ENCODE results near the gene HAAO. TPM values are rescaled to one million over a fixed set of nuclear protein-coding genes. Genes with fewer than 3 reads are reported as not detected.

HAAO gene
- total and polyA plus RNA-seq, 11 donors: 1.3 to 10.6 (median 2.2) TPM

- H3K4me1 ChIP-seq: peaks cover 0 to 26% (median 0%) of the 10 kb centered on the region in 12 donors
- H3K27me3 ChIP-seq: no peaks in the 10 kb centered on the region
- H3K4me3 ChIP-seq: no peak overlapping the region
- DNase-seq: no peak
- intact Hi-C loops (cut with DNase I): no loop called here
- no peaks in the 10 kb centered on the region for H3K36me3 ChIP-seq
- no peaks in the 10 kb centered on the region for H3K9me3 ChIP-seq
- TF ChIP-seq CTCF (IDR thresholded peaks at IDR 0.05) (no peak), POLR2A (IDR thresholded peaks at IDR 0.05) (no peak)
- ATAC-seq: no peak
- H3K27ac ChIP-seq: no peak overlapping the region
- WGBS, 4 donors: 63 to 91% (median 76%) methylated on average over 4 of the region's 4 CpGs
Observed at GRCh38 chr2:42799881-42800280, 7.5 kb upstream of the HAAO start.

- H3K27me3 ChIP-seq: no peaks in the 10 kb centered on the region
- DNase-seq (no peak), ATAC-seq (no peak)
- H3K4me1 ChIP-seq: peaks cover 0 to 40% (median 8%) of the 10 kb centered on the region in 12 donors
- 75 to 85% (median 78%) methylated on average over 6 of the region's 6 CpGs for WGBS, 4 donors
- no peaks in the 10 kb centered on the region for H3K9me3 ChIP-seq
- TF ChIP-seq CTCF (IDR thresholded peaks at IDR 0.05) (no peak), POLR2A (IDR thresholded peaks at IDR 0.05) (no peak)
- no peak overlapping the region for H3K4me3 ChIP-seq
- intact Hi-C loops (cut with DNase I): no loop called here
- H3K36me3 ChIP-seq: no peaks in the 10 kb centered on the region
- H3K27ac ChIP-seq: peak overlapping the region in 1 of 12 donors; percentile 31
Observed at GRCh38 chr2:42797281-42797680, 4.9 kb upstream of the HAAO start.

- no peak for TF ChIP-seq CTCF (IDR thresholded peaks at IDR 0.05)
- intact Hi-C loops (cut with DNase I): no loop called here
- Histone ChIP-seq H3K27ac (peak overlapping the region in 9 of 12 donors; percentile 13 to 97 (median 31)), H3K4me3 (no peak overlapping the region), H3K4me1 (peaks cover 0 to 45% (median 12%) of the 10 kb centered on the region in 12 donors), H3K36me3 (no peaks in the 10 kb centered on the region), H3K27me3 (no peaks in the 10 kb centered on the region), H3K9me3 (no peaks in the 10 kb centered on the region)
- DNase-seq: no peak
- WGBS, 4 donors: 69 to 83% (median 73%) methylated on average over 7 of the region's 7 CpGs
- ATAC-seq: no peak
Observed at GRCh38 chr2:42796427-42797248, 4.3 kb upstream of the HAAO start.

GRCh38 chr2:42795841-42796301, 3.5 kb upstream of the HAAO start:
- peaks cover 0 to 44% (median 16%) of the 10 kb centered on the region in 12 donors for H3K4me1 ChIP-seq
- WGBS, 4 donors: 39 to 43% (median 42%) methylated on average over 3 of the region's 3 CpGs
- no peak overlapping the region for H3K4me3 ChIP-seq
- intact Hi-C loops (cut with DNase I): no loop called here
- no peak for TF ChIP-seq POLR2A (IDR thresholded peaks at IDR 0.05)
- no peak for TF ChIP-seq CTCF (IDR thresholded peaks at IDR 0.05)
- H3K9me3 ChIP-seq: no peaks in the 10 kb centered on the region
- no peaks in the 10 kb centered on the region for H3K36me3 ChIP-seq
- DNase-seq (peak in 2 of 5 donors; percentile 65 to 69), ATAC-seq (peak in 3 of 4 donors; percentile 16 to 63 (median 54))
- peaks cover 0 to 6% (median 0%) of the 10 kb centered on the region in 9 donors for H3K27me3 ChIP-seq
- H3K27ac ChIP-seq: peak overlapping the region in 10 of 12 donors; percentile 11 to 97 (median 30)
